ENCODE results near the gene GABRA4. TPM values are rescaled to one million over a fixed set of nuclear protein-coding genes. Genes with fewer than 3 reads are reported as not detected.
A peak's percentile ranks its signal among the peaks of the same experiment; 100 is the strongest.

GABRA4 gene
- total RNA-seq, 1 experiment from 2014 or later = not detected

- H3K9me3 ChIP-seq = no peaks in the 10 kb centered on the region
- H3K27me3 ChIP-seq = no peaks in the 10 kb centered on the region
- H3K4me3 ChIP-seq = no peak overlapping the region
- H3K36me3 ChIP-seq = no peaks in the 10 kb centered on the region
- no peak for DNase-seq
Observed at GRCh38 chr4:46950826-46951225, 42.6 kb downstream of the GABRA4 start.

- Histone ChIP-seq H3K9me3 (no peaks in the 10 kb centered on the region), H3K4me3 (no peak overlapping the region), H3K36me3 (no peaks in the 10 kb centered on the region), H3K27me3 (no peaks in the 10 kb centered on the region)
- DNase-seq = no peak
Observed at GRCh38 chr4:46949822-46950221, 43.6 kb downstream of the GABRA4 start.

- Histone ChIP-seq H3K9me3 (no peaks in the 10 kb centered on the region), H3K36me3 (no peaks in the 10 kb centered on the region), H3K4me3 (no peak overlapping the region), H3K27me3 (no peaks in the 10 kb centered on the region)
- DNase-seq = no peak
Observed at GRCh38 chr4:46947541-46947940, 45.8 kb downstream of the GABRA4 start.

- Histone ChIP-seq H3K4me3 (no peak overlapping the region), H3K9me3 (no peaks in the 10 kb centered on the region)
- DNase-seq = peak; percentile 12
Observed at GRCh38 chr4:46946919-46947536, 46.4 kb downstream of the GABRA4 start.

GRCh38 chr4:46945062-46945461 lies 48.3 kb downstream of the GABRA4 start:
- Histone ChIP-seq H3K9me3 (no peaks in the 10 kb centered on the region), H3K4me3 (no peak overlapping the region), H3K36me3 (no peaks in the 10 kb centered on the region), H3K27me3 (no peaks in the 10 kb centered on the region)
- no peak for DNase-seq

More at GRCh38 chr4:46946919-46947536, 46.4 kb downstream of the GABRA4 start:
- H3K36me3 ChIP-seq = no peaks in the 10 kb centered on the region
- no peaks in the 10 kb centered on the region for H3K27me3 ChIP-seq

GRCh38 chr4:46944345-46944744 lies 49.0 kb downstream of the GABRA4 start:
- no peaks in the 10 kb centered on the region for H3K27me3 ChIP-seq
- H3K36me3 ChIP-seq = no peaks in the 10 kb centered on the region
- H3K9me3 ChIP-seq = no peaks in the 10 kb centered on the region
- DNase-seq = no peak
- no peak overlapping the region for H3K4me3 ChIP-seq

GRCh38 chr4:46937493-46937892 lies 55.9 kb downstream of the GABRA4 start:
- Histone ChIP-seq H3K36me3 (no peaks in the 10 kb centered on the region), H3K4me3 (no peak overlapping the region), H3K9me3 (no peaks in the 10 kb centered on the region), H3K27me3 (no peaks in the 10 kb centered on the region)
- no peak for DNase-seq

GRCh38 chr4:46934726-46935125 lies 58.7 kb downstream of the GABRA4 start:
- DNase-seq = no peak
- H3K36me3 ChIP-seq = no peaks in the 10 kb centered on the region
- H3K9me3 ChIP-seq = no peaks in the 10 kb centered on the region
- no peak overlapping the region for H3K4me3 ChIP-seq
- no peaks in the 10 kb centered on the region for H3K27me3 ChIP-seq

GRCh38 chr4:46933686-46934085 lies 59.7 kb downstream of the GABRA4 start:
- Histone ChIP-seq H3K9me3 (no peaks in the 10 kb centered on the region), H3K36me3 (no peaks in the 10 kb centered on the region), H3K27me3 (no peaks in the 10 kb centered on the region), H3K4me3 (no peak overlapping the region)
- peak; percentile 14 for DNase-seq

GRCh38 chr4:46931981-46932380 lies 61.4 kb downstream of the GABRA4 start:
- DNase-seq = peak; percentile 5
- no peak overlapping the region for H3K4me3 ChIP-seq
- no peaks in the 10 kb centered on the region for H3K9me3 ChIP-seq
- H3K36me3 ChIP-seq = no peaks in the 10 kb centered on the region
- H3K27me3 ChIP-seq = no peaks in the 10 kb centered on the region

GRCh38 chr4:46930891-46931290 lies 62.5 kb downstream of the GABRA4 start:
- H3K36me3 ChIP-seq = no peaks in the 10 kb centered on the region
- no peaks in the 10 kb centered on the region for H3K9me3 ChIP-seq
- H3K4me3 ChIP-seq = no peak overlapping the region
- no peak for DNase-seq
- no peaks in the 10 kb centered on the region for H3K27me3 ChIP-seq

GRCh38 chr4:46927201-46927600 lies 66.2 kb downstream of the GABRA4 start:
- no peaks in the 10 kb centered on the region for H3K9me3 ChIP-seq
- no peak for DNase-seq
- no peaks in the 10 kb centered on the region for H3K27me3 ChIP-seq
- H3K36me3 ChIP-seq = no peaks in the 10 kb centered on the region
- H3K4me3 ChIP-seq = no peak overlapping the region

GRCh38 chr4:46924789-46925529 lies 68.4 kb downstream of the GABRA4 start:
- Histone ChIP-seq H3K27me3 (no peaks in the 10 kb centered on the region), H3K9me3 (no peaks in the 10 kb centered on the region), H3K36me3 (no peaks in the 10 kb centered on the region), H3K4me3 (no peak overlapping the region)
- no peak for DNase-seq

- no peaks in the 10 kb centered on the region for H3K27me3 ChIP-seq
- no peaks in the 10 kb centered on the region for H3K36me3 ChIP-seq
- DNase-seq = no peak
- H3K9me3 ChIP-seq = no peaks in the 10 kb centered on the region
- no peak overlapping the region for H3K4me3 ChIP-seq
Observed at GRCh38 chr4:46922205-46922604, 71.2 kb downstream of the GABRA4 start.

- no peak for DNase-seq
- no peaks in the 10 kb centered on the region for H3K27me3 ChIP-seq
- H3K9me3 ChIP-seq = no peaks in the 10 kb centered on the region
- no peaks in the 10 kb centered on the region for H3K36me3 ChIP-seq
- H3K4me3 ChIP-seq = no peak within 1 kb of the TSS
Observed at GRCh38 chr4:46909078-46909477, 84.3 kb downstream of the GABRA4 start, which contains the start of gene COX7B2. Gene COX7B2 (minus strand): TSS chr4:46909245. CDS start chr4:46735192, 174,053 bp downstream.

- no peak for DNase-seq
- H3K9me3 ChIP-seq = no peaks in the 10 kb centered on the region
- H3K4me3 ChIP-seq = no peak overlapping the region
- no peaks in the 10 kb centered on the region for H3K36me3 ChIP-seq
- H3K27me3 ChIP-seq = no peaks in the 10 kb centered on the region
Observed at GRCh38 chr4:46908148-46908547, 85.2 kb downstream of the GABRA4 start.

GRCh38 chr4:46900082-46900481 lies 93.3 kb downstream of the GABRA4 start:
- no peak for DNase-seq
- Histone ChIP-seq H3K36me3 (no peaks in the 10 kb centered on the region), H3K27me3 (no peaks in the 10 kb centered on the region), H3K4me3 (no peak overlapping the region), H3K9me3 (no peaks in the 10 kb centered on the region)

- no peak overlapping the region for H3K4me3 ChIP-seq
- no peaks in the 10 kb centered on the region for H3K36me3 ChIP-seq
- no peaks in the 10 kb centered on the region for H3K27me3 ChIP-seq
- no peaks in the 10 kb centered on the region for H3K9me3 ChIP-seq
- DNase-seq = no peak
Observed at GRCh38 chr4:46894826-46895225, 98.6 kb downstream of the GABRA4 start.
